Astrocyte (in vitro differentiated cells and primary cell): ENCODE results near the gene GNA14. TPM values are rescaled to one million over a fixed set of nuclear protein-coding genes. Genes with fewer than 3 reads are reported as not detected.

ENCODE experiments used
- DNase-seq: peaks from one replicate; pipeline ENCODE4 v3.0.0-alpha.2; 2010; ENCODE audit warnings: low read depth
- FAIRE-seq: peaks from 2 replicates; lab custom pipeline; 2011; peaks lifted over from hg19 to GRCh38; lab: Jason Lieb, UNC
- H2AFZ ChIP-seq: 2 replicates; pipeline ENCODE4 v1.6.0; 2012; ENCODE audit warnings: low read depth, low read length, inconsistent platforms
- H3K27ac ChIP-seq: 2 replicates; pipeline ENCODE4 v1.5.1; 2011; ENCODE audit warnings: low read depth, low read length, inconsistent platforms
- H3K27me3 ChIP-seq: 2 replicates; pipeline ENCODE4 v1.6.0; 2011; ENCODE audit warnings: low read length, inconsistent platforms; ENCODE audit not compliant: insufficient read depth
- H3K36me3 ChIP-seq: 2 replicates; pipeline ENCODE4 v1.5.1; 2011; ENCODE audit warnings: low read length, inconsistent platforms; ENCODE audit not compliant: insufficient read depth
- H3K4me1 ChIP-seq: 2 replicates; pipeline ENCODE4 v1.5.1; 2011; ENCODE audit warnings: low read length, inconsistent platforms; ENCODE audit not compliant: insufficient read depth
- H3K4me2 ChIP-seq: 2 replicates; pipeline ENCODE4 v1.6.0; 2012; ENCODE audit warnings: low read length, inconsistent platforms
- H3K4me3 ChIP-seq: 2 replicates; pipeline ENCODE4 v1.5.1; 2011; ENCODE audit warnings: low read depth, mild to moderate bottlenecking, low read length, inconsistent platforms; ENCODE audit not compliant: insufficient read depth
- H3K79me2 ChIP-seq: 2 replicates; pipeline ENCODE4 v1.6.0; 2012; ENCODE audit warnings: mild to moderate bottlenecking, low read length, inconsistent platforms; ENCODE audit not compliant: insufficient read depth
- H3K9ac ChIP-seq: 2 replicates; pipeline ENCODE4 v1.6.0; 2012; ENCODE audit warnings: mild to moderate bottlenecking, low read length, inconsistent platforms
- H3K9me3 ChIP-seq: 2 replicates; pipeline ENCODE4 v1.5.1; 2012; ENCODE audit warnings: low read depth, mild to moderate bottlenecking, low read length, inconsistent platforms; ENCODE audit not compliant: insufficient read depth
- H4K20me1 ChIP-seq: 2 replicates; pipeline ENCODE4 v1.6.0; 2012; ENCODE audit warnings: low read length, inconsistent platforms; ENCODE audit not compliant: insufficient read depth
- H3K27ac Mint-ChIP-seq: one replicate; pipeline ENCODE4 v1.8.0; 2021; ENCODE audit warnings: mild to moderate bottlenecking, mixed read lengths; ENCODE audit not compliant: unreplicated experiment
- H3K27me3 Mint-ChIP-seq: one replicate; pipeline ENCODE4 v1.8.0; 2021; ENCODE audit warnings: low read depth, mixed read lengths; ENCODE audit not compliant: unreplicated experiment
- H3K36me3 Mint-ChIP-seq: one replicate; pipeline ENCODE4 v1.8.0; 2021; ENCODE audit warnings: low read depth, mixed read lengths; ENCODE audit not compliant: unreplicated experiment
- H3K4me1 Mint-ChIP-seq: one replicate; pipeline ENCODE4 v1.8.0; 2021; ENCODE audit warnings: low read depth, mixed read lengths; ENCODE audit not compliant: unreplicated experiment
- H3K4me3 Mint-ChIP-seq: one replicate; pipeline ENCODE4 v1.8.0; 2021; ENCODE audit warnings: mild to moderate bottlenecking, moderate library complexity, mixed read lengths; ENCODE audit not compliant: unreplicated experiment
- H3K9me3 Mint-ChIP-seq: one replicate; pipeline ENCODE4 v1.8.0; 2021; ENCODE audit warnings: mild to moderate bottlenecking, mixed read lengths; ENCODE audit not compliant: unreplicated experiment
- CTCF ChIP-seq: IDR thresholded peaks from 2 replicates; pipeline ENCODE4 v1.5.1; 2011; ENCODE audit warnings: low read depth, mild to moderate bottlenecking, inconsistent platforms, low read length, moderate library complexity; ENCODE audit not compliant: insufficient read depth
- EZH2 ChIP-seq: IDR thresholded peaks from 2 replicates; pipeline ENCODE4 v1.6.1; 2012; ENCODE audit warnings: mild to moderate bottlenecking, low read length, inconsistent platforms; ENCODE audit not compliant: insufficient read depth
- total RNA-seq: library from RNA; stranded (reverse); gene quantifications from 2 replicates; pipeline ENCODE4 v1.2.1, GENCODE V29; 2021

The GNA14 gene
- total RNA-seq, 1 donor from 2014 or later = 1.0 TPM

DNA sequence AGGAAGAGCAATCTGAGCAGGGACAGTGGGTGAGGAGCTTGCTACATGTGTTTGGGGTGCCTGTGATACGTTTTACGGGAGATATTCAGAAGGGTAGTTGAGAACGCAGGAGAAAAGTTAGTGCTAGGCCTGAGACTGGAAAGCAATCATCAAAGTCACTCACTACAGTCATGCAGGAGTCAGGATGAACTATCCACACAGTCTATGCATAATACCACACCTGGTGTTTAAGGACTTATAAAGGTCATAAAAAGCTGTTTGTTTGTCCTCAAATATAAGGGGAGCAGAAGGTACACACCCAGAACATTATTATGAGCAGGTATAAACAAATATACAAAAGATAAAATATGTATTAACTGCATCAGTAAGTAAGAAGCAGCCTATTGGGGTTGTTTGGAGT, 176.6 kb downstream of the GNA14 start:
- DNase-seq = no peak
- H3K4me3 ChIP-seq = no peak overlapping the region
- H3K27ac Mint-ChIP-seq = no peak overlapping the region
- H3K4me1 Mint-ChIP-seq = peaks cover 21% of the 10 kb centered on the region
- no peaks in the 10 kb centered on the region for H3K79me2 ChIP-seq
- H3K4me1 ChIP-seq = peaks cover 31% of the 10 kb centered on the region
- H4K20me1 ChIP-seq = no peaks in the 10 kb centered on the region
- H3K27ac ChIP-seq = no peak overlapping the region
- no peak overlapping the region for H3K4me3 Mint-ChIP-seq
- no peak overlapping the region for H2AFZ ChIP-seq
- H3K9me3 ChIP-seq = no peaks in the 10 kb centered on the region
- no peak for TF ChIP-seq EZH2
- TF ChIP-seq CTCF = no peak
- no peaks in the 10 kb centered on the region for H3K27me3 ChIP-seq
- H3K27me3 Mint-ChIP-seq = no peaks in the 10 kb centered on the region
- no peak overlapping the region for H3K4me2 ChIP-seq
- no peak for FAIRE-seq
- H3K36me3 ChIP-seq = no peaks in the 10 kb centered on the region
- H3K36me3 Mint-ChIP-seq = peaks cover 7% of the 10 kb centered on the region
- peaks cover 10% of the 10 kb centered on the region for H3K9me3 Mint-ChIP-seq
- H3K9ac ChIP-seq = no peak overlapping the region

- H3K4me3 Mint-ChIP-seq = no peak overlapping the region
- H3K79me2 ChIP-seq = no peaks in the 10 kb centered on the region
- peaks cover 21% of the 10 kb centered on the region for H3K4me1 ChIP-seq
- H3K27ac ChIP-seq = peak overlapping the region; percentile 12
- H3K9ac ChIP-seq = peak overlapping the region; percentile 5
- no peak overlapping the region for H3K4me3 ChIP-seq
- no peaks in the 10 kb centered on the region for H3K9me3 ChIP-seq
- peaks cover 7% of the 10 kb centered on the region for H3K36me3 Mint-ChIP-seq
- peaks cover 14% of the 10 kb centered on the region for H3K4me1 Mint-ChIP-seq
- H3K36me3 ChIP-seq = no peaks in the 10 kb centered on the region
- H3K4me2 ChIP-seq = peak overlapping the region; percentile 24
- no peaks in the 10 kb centered on the region for H3K27me3 ChIP-seq
- no peaks in the 10 kb centered on the region for H4K20me1 ChIP-seq
- no peak overlapping the region for H2AFZ ChIP-seq
- FAIRE-seq (no peak), DNase-seq (peak; percentile 96)
- TF ChIP-seq EZH2 (no peak), CTCF (no peak)
- no peak overlapping the region for H3K27ac Mint-ChIP-seq
- peaks cover 6% of the 10 kb centered on the region for H3K9me3 Mint-ChIP-seq
- H3K27me3 Mint-ChIP-seq = no peaks in the 10 kb centered on the region
These were observed 178.4 kb downstream of the GNA14 start for GRCh38 chr9:77469515-77470231.

DNA sequence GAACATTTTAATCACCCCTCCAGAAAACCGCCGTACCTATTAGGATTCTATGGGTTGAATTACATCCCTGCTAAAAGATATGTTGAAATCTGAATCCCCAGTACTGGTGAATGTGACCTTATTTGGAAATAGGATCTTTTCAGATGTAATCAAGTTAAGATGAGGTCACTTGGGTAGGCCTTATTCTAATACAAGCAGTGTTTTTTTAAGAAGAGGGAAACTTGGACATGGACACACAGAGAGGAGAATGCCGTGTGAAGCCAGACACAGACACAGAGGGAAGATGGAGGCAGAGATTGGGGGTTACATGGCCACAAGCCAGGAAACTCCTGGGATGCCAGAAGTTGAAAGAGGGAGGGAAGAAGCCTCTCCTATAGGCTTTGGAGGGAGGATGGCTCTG, 183.5 kb downstream of the GNA14 start:
- peaks cover 14% of the 10 kb centered on the region for H3K4me1 Mint-ChIP-seq
- no peak overlapping the region for H3K4me3 ChIP-seq
- no peak overlapping the region for H3K4me2 ChIP-seq
- H4K20me1 ChIP-seq = no peaks in the 10 kb centered on the region
- no peaks in the 10 kb centered on the region for H3K27me3 Mint-ChIP-seq
- TF ChIP-seq CTCF (no peak), EZH2 (no peak)
- no peaks in the 10 kb centered on the region for H3K9me3 Mint-ChIP-seq
- no peaks in the 10 kb centered on the region for H3K27me3 ChIP-seq
- H3K9ac ChIP-seq = no peak overlapping the region
- peaks cover 14% of the 10 kb centered on the region for H3K4me1 ChIP-seq
- H3K36me3 ChIP-seq = no peaks in the 10 kb centered on the region
- H3K4me3 Mint-ChIP-seq = no peak overlapping the region
- H3K27ac ChIP-seq = no peak overlapping the region
- peak overlapping the region; percentile 50 for H3K27ac Mint-ChIP-seq
- H3K79me2 ChIP-seq = no peaks in the 10 kb centered on the region
- FAIRE-seq (no peak), DNase-seq (peak; percentile 68)
- H3K36me3 Mint-ChIP-seq = no peaks in the 10 kb centered on the region
- H3K9me3 ChIP-seq = no peaks in the 10 kb centered on the region
- H2AFZ ChIP-seq = peak overlapping the region; percentile 1
